HG03520 (cell line): Measurements from ENCODE around the gene CNDP1.
"Not testable (repeated sequence)": the region's sequence is repeated elsewhere in the genome, so short reads cannot be mapped to it uniquely, and the experiment has no call there.

Experiments
- ATAC-seq: cut with Tn5 transposase; IDR thresholded peaks from one replicate; pipeline ENCODE4 v1.9.1; 2021; ENCODE audit warnings: mild to moderate bottlenecking, moderate library complexity; ENCODE audit not compliant: unreplicated experiment

CNDP1 gene

GRCh38 chr18:74534150-74534969 is at the start of gene CNDP1:
CNDP1 (plus strand) TSS chr18:74534500; CDS start chr18:74534668, 168 bp downstream.
- ATAC-seq = no peak

GRCh38 chr18:74486119-74486849 is 48.0 kb upstream of the CNDP1 start:
- no peak for ATAC-seq

GRCh38 chr18:74488354-74488753 is 45.9 kb upstream of the CNDP1 start:
- ATAC-seq = no peak

GRCh38 chr18:74488864-74489263 is 45.4 kb upstream of the CNDP1 start:
- no peak for ATAC-seq

- no peak for ATAC-seq
Measured at GRCh38 chr18:74489676-74490075, 44.6 kb upstream of the CNDP1 start.

- ATAC-seq = no peak
Measured at GRCh38 chr18:74492259-74492658, 42.0 kb upstream of the CNDP1 start.

- peak; percentile 31 for ATAC-seq
Measured at GRCh38 chr18:74493689-74494088, 40.6 kb upstream of the CNDP1 start.

GRCh38 chr18:74494514-74494913 is 39.8 kb upstream of the CNDP1 start:
- ATAC-seq = no peak

- peak; percentile 61 for ATAC-seq
Measured at GRCh38 chr18:74495581-74496507, 38.5 kb upstream of the CNDP1 start, which contains the start of gene CNDP2. CNDP2 (plus strand) TSS chr18:74496363; CDS start chr18:74499974, 3,611 bp downstream.

- ATAC-seq = peak; percentile 29
Measured at GRCh38 chr18:74496508-74497323, 37.6 kb upstream of the CNDP1 start.

- ATAC-seq = no peak
Measured at GRCh38 chr18:74497324-74497676, 37.0 kb upstream of the CNDP1 start.

GRCh38 chr18:74497778-74498177 is 36.5 kb upstream of the CNDP1 start:
- no peak for ATAC-seq

- ATAC-seq = peak; percentile 31
Measured at GRCh38 chr18:74498712-74499627, 35.3 kb upstream of the CNDP1 start.

- peak; percentile 25 for ATAC-seq
Measured at GRCh38 chr18:74499633-74500032, 34.7 kb upstream of the CNDP1 start.

GRCh38 chr18:74500372-74500771 is 33.9 kb upstream of the CNDP1 start:
- no peak for ATAC-seq

- not testable (repeated sequence) for ATAC-seq
Measured at GRCh38 chr18:74500774-74501173, 33.5 kb upstream of the CNDP1 start.

GRCh38 chr18:74501386-74501785 is 32.9 kb upstream of the CNDP1 start:
- no peak for ATAC-seq

GRCh38 chr18:74503137-74503536 is 31.2 kb upstream of the CNDP1 start:
- ATAC-seq = no peak

GRCh38 chr18:74505776-74506175 is 28.5 kb upstream of the CNDP1 start:
- ATAC-seq = no peak
